ENCODE results near the gene BCL2L1. TPM values are rescaled to one million over a fixed set of nuclear protein-coding genes. Genes with fewer than 3 reads are reported as not detected.

BCL2L1 gene
- polyA plus RNA-seq, 3 donors = 71.6 to 82.0 (median 81.4) TPM

GRCh38 chr20:31731321-31731717 is 8.7 kb upstream of the BCL2L1 start:
- DNase-seq (ENCODE audit: low read depth in 3 of 3, low spot score in 2 of 3) = no peak

GRCh38 chr20:31723319-31724078 is 831 bp upstream of the BCL2L1 start:
- DNase-seq (ENCODE audit: low read depth in 3 of 3, low spot score in 2 of 3) = peak; percentile 96 to 97 (median 97)

GRCh38 chr20:31723069-31723318 is 326 bp upstream of the BCL2L1 start:
- no peak for DNase-seq (ENCODE audit: low read depth in 3 of 3, low spot score in 2 of 3)

- DNase-seq (ENCODE audit: low read depth in 3 of 3, low spot score in 2 of 3) = no peak
These were observed 1.0 kb downstream of the BCL2L1 start for GRCh38 chr20:31721408-31722256.

DNA sequence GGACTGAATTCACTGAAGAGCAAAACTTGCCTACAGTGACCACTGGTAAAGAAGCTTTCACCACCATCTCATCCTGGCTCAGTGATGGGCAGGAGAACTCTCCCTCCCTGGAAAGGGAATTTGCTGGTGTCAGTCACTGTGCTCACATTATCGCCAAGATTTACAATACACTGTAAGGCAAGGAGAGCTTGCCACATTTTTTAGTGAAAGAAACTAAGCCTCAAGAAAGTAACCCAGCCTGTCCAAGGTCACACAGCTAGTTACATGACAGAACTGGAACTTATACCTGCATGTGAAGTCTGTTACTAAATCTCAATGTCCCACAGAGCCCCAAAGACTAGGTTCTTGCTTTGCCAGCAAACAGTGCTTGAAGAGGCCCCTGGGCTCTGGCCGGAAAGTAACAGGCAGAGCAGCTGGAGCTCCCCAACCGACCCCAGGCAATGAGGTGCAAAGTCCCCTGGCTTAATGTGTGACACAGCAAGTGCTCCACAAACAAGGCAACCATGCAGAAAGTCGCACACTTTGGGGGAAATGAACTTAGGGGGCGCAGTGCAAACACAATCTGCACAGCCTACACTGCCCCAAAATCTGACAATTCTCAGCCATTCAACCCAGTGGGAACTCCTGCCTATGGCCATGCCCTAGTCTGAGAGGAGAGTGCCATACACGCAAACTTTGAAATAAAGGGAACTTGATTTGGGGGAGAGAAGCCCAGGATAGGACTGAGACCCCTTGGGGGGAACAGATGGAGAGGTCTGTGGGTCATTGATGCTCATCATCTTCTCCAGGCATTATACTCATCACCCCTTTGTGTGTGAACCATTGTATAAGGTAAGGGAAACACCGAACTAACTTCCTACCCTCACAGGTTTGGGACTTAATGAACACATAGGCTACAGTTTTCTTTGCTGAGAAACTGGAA is 1.9 kb downstream of the BCL2L1 start:
- DNase-seq (ENCODE audit: low read depth in 3 of 3, low spot score in 2 of 3) = no peak

DNA sequence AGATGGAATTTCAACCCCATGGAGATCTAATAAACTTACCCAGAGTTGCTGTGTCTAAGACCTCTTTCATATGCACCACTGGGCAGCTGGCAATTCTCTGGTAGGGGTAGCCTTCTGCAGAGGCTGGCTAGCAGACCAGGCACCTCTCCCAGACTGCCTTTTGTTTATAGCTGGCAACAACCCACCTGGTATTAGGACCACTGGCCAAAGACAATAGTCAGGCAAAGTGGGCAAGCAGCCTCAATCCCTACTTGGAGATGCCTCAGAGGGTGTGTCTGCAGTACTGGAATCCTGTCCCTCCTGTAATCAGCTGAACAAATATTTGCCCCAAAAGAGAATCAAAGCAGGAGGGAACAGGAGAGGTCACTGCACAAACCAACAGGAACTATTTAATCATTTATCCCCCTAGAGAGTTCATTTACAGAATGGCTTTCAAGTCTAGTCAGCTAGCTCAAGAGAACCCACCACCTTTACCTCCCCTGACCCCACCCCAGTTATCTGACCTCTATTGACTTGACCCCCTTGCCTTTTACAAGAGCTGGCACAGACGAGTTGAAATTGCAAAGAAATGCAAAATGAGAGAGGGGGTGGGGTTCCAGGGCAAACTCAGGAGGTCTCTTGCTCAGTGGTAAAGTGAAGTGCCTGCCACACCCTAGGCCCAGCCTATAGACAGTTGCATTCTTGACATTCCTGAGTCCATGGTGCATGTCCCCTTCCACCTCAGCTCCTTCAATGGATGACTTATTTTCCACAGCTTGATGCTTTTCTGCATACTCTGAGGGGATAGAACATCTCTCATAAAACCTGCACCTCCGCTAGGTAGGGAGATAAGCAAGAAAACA is 2.8 kb downstream of the BCL2L1 start:
- no peak for DNase-seq (ENCODE audit: low read depth in 3 of 3, low spot score in 2 of 3)

- DNase-seq (ENCODE audit: low read depth in 3 of 3, low spot score in 2 of 3) = no peak
These were observed 3.6 kb downstream of the BCL2L1 start for GRCh38 chr20:31718952-31719643.

DNA sequence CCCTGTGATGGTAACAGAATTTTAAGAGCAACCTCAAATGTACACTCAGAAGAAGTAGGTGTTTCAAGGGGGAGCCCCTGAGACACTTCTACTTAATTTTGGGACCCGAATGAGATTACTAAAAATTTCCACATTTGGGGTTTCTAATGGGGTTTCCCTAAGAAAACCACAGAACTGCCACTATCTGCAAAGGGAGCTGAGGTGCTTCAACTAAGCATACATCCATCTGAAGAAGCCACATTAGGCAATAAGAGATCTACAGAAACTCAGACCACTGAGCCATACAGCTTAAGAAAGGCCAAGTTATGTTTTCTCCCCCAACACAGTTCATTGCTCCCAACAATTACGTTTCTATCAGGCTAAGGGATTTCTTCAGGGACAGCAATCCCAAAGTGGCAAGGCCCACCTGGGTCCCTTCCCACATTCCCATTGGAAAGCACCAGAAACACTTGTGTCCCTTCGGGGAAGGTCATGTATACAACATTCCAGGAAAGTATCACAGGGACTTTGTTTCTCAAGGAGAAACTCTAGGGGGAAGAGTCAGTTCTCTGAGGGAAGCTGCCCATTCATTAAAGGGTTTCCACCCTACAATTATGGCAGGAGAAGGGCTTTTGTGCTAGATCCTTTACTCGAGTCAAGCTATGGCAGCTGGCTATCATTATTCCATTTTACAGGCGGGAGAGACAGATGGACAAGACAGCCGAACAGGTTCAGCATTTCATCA is 5.0 kb downstream of the BCL2L1 start:
- DNase-seq (ENCODE audit: low read depth in 3 of 3, low spot score in 2 of 3) = no peak

DNA sequence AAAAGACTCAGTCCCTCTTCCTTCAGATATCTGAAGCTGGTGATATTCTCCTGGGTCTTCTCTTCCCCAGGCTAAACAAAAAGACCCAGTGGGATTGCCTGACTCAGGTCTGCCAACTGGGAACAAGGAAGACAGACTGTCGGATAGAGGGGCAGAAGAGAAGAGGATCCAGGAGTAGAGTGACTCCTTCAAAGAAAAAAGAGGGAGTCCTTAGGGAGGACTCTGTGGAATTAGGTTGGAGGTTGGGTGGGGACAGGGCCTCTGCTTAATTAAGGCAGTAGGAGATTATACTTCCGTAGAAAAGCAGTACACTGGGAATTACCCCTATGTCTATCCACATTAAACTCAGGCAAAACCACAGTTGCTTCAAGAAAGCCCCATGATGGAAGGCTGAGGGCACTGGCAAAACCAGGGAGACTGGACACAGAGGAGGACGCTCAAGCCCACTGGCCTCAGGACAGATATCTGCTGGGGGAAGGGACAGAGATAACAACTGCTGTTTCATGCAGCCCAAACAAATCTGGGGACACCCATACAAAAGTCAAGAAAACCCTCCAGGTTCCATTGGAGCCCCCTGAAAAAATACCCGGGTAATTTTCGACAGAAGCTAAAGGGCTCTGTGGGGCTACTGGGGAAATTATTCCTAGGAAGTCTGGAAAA is 5.7 kb downstream of the BCL2L1 start:
- no peak for DNase-seq (ENCODE audit: low read depth in 3 of 3, low spot score in 2 of 3)

DNA sequence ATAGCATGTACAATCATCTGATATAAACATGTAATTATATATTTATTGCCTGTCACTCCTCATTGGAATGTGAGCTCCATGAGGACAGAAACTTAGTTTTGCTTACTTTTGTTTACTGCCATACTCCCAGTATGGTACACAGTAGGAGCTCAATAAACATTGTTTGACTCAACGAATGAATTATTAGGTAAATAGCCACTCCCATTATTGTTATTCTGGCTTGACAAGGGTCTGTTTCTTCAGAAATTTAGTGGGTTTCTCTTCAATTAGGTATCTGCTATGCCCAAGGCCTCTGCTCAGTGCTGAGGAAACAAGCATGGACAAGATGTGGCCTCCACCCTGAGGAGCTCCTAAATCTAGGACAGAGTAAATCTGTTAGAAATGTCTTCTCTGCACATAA is 6.3 kb downstream of the BCL2L1 start:
- DNase-seq (ENCODE audit: low read depth in 3 of 3, low spot score in 2 of 3) = no peak

- DNase-seq (ENCODE audit: low read depth in 3 of 3, low spot score in 2 of 3) = no peak
These were observed 6.9 kb downstream of the BCL2L1 start for GRCh38 chr20:31715766-31716165.

GRCh38 chr20:31713312-31714273 is 9.1 kb downstream of the BCL2L1 start:
- no peak for DNase-seq (ENCODE audit: low read depth in 3 of 3, low spot score in 2 of 3)

- no peak for DNase-seq (ENCODE audit: low read depth in 3 of 3, low spot score in 2 of 3)
These were observed 9.9 kb downstream of the BCL2L1 start for GRCh38 chr20:31712564-31713311.

DNA sequence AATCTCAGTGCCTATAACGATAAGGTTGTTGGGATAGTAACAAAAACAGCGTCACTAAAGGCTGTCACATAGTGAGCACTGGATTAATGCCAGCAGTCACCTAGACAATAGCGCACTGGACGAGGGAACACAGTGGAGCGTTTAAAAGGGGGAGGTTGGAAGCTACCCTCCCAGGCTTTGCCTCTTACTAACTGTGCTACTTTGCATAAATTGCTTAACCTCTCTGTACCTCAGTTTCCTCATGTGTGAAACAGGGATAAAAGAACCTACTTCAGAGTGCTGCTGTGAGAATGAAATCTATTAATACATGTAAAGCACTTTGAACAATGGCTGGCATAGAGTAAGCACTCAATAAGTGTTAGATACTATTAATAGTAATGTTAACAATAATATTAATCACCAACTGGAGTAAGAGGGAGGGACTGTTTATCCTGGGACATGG is 10.5 kb downstream of the BCL2L1 start:
- no peak for DNase-seq (ENCODE audit: low read depth in 3 of 3, low spot score in 2 of 3)

DNA sequence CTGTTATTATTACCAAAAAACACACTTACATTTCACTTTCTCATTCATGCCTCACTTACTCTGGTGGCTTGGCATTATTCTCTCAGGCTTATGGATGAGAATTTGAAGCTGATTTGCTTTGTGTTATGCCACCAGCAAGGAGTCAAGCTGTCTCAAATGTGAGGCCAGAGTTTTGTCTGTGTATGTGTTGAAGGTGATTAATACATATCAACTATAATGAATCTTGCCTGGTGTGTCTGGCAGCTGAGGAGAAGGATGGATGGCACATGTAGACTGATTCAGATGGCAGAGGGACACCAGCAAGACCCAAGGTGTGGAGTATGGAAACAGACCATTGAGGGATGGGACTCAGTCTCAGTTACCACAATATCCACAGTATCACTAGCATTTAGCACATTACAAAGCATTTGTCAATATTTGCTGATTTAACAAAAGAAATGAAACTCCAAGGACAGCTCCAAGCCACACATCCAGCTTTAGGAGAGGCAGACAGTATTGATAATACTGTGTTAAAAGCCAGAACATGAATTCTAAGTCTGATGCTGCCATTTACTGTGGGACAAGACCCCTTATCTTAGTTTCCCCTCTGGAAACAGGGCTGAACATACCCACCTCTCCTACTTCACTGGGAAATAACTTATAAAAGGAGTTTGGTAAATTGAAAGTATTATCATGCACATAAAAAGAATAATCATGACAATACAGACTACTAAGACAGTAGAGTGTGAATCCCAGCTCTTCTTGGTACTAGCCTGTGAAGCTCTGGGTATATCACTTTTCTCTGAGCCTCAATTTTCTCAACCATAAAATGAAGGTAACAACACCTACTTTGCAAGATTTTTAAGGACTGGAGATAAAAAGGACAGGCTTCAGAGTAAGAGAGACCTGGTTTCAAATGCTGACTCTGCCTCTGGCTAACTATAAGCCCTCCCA is 11.2 kb downstream of the BCL2L1 start:
- no peak for DNase-seq (ENCODE audit: low read depth in 3 of 3, low spot score in 2 of 3)
